ENCODE data around the gene SENP1. TPM values are rescaled to one million over a fixed set of nuclear protein-coding genes. Genes with fewer than 3 reads are reported as not detected.

Gene SENP1
- total RNA-seq, 1 donor from 2014 or later, result 15.1 TPM

- Histone ChIP-seq H3K27ac (ENCODE audit: low read depth, low read length) (no peak overlapping the region), H3K4me3 (ENCODE audit: low read length in 3 of 3) (no peak overlapping the region), H3K4me1 (ENCODE audit: control insufficient read depth in 3 of 3, insufficient read depth in 3 of 3, low read length in 3 of 3) (no peaks in the 10 kb centered on the region), H3K27me3 (ENCODE audit: control insufficient read depth in 3 of 3, insufficient read depth in 3 of 3, low read length in 3 of 3) (no peaks in the 10 kb centered on the region), H3K36me3 (ENCODE audit: control insufficient read depth in 3 of 3, insufficient read depth in 3 of 3, low read length in 3 of 3) (peaks cover 13 to 36% (median 32%) of the 10 kb centered on the region in 3 donors), H3K9me3 (ENCODE audit: control insufficient read depth in 3 of 3, low read length in 3 of 3) (no peaks in the 10 kb centered on the region), H3K9ac (ENCODE audit: low read depth in 1 of 3, low read length in 3 of 3) (no peak overlapping the region)
Measured at GRCh38 chr12:48086327-48086726, 19.6 kb downstream of the SENP1 start.

- Histone ChIP-seq H3K9ac (ENCODE audit: low read depth in 1 of 3, low read length in 3 of 3) (no peak overlapping the region), H3K36me3 (ENCODE audit: control insufficient read depth in 3 of 3, insufficient read depth in 3 of 3, low read length in 3 of 3) (peaks cover 16 to 37% (median 34%) of the 10 kb centered on the region in 3 donors), H3K9me3 (ENCODE audit: control insufficient read depth in 3 of 3, low read length in 3 of 3) (no peaks in the 10 kb centered on the region), H3K27ac (ENCODE audit: low read depth, low read length) (no peak overlapping the region), H3K27me3 (ENCODE audit: control insufficient read depth in 3 of 3, insufficient read depth in 3 of 3, low read length in 3 of 3) (no peaks in the 10 kb centered on the region), H3K4me3 (ENCODE audit: low read length in 3 of 3) (no peak overlapping the region), H3K4me1 (ENCODE audit: control insufficient read depth in 3 of 3, insufficient read depth in 3 of 3, low read length in 3 of 3) (no peaks in the 10 kb centered on the region)
Measured at GRCh38 chr12:48084841-48085460, 20.9 kb downstream of the SENP1 start.

GRCh38 chr12:48084066-48084465, 21.8 kb downstream of the SENP1 start:
- Histone ChIP-seq H3K27me3 (ENCODE audit: control insufficient read depth in 3 of 3, insufficient read depth in 3 of 3, low read length in 3 of 3) (no peaks in the 10 kb centered on the region), H3K9ac (ENCODE audit: low read depth in 1 of 3, low read length in 3 of 3) (no peak overlapping the region), H3K36me3 (ENCODE audit: control insufficient read depth in 3 of 3, insufficient read depth in 3 of 3, low read length in 3 of 3) (peaks cover 15 to 35% (median 32%) of the 10 kb centered on the region in 3 donors), H3K4me3 (ENCODE audit: low read length in 3 of 3) (no peak overlapping the region), H3K27ac (ENCODE audit: low read depth, low read length) (no peak overlapping the region), H3K9me3 (ENCODE audit: control insufficient read depth in 3 of 3, low read length in 3 of 3) (no peaks in the 10 kb centered on the region), H3K4me1 (ENCODE audit: control insufficient read depth in 3 of 3, insufficient read depth in 3 of 3, low read length in 3 of 3) (no peaks in the 10 kb centered on the region)

- H3K9me3 ChIP-seq (ENCODE audit: control insufficient read depth in 3 of 3, low read length in 3 of 3), result no peaks in the 10 kb centered on the region
- H3K4me3 ChIP-seq (ENCODE audit: low read length in 3 of 3), result no peak overlapping the region
- no peak overlapping the region for H3K9ac ChIP-seq (ENCODE audit: low read depth in 1 of 3, low read length in 3 of 3)
- H3K27me3 ChIP-seq (ENCODE audit: control insufficient read depth in 3 of 3, insufficient read depth in 3 of 3, low read length in 3 of 3), result no peaks in the 10 kb centered on the region
- H3K4me1 ChIP-seq (ENCODE audit: control insufficient read depth in 3 of 3, insufficient read depth in 3 of 3, low read length in 3 of 3), result no peaks in the 10 kb centered on the region
- H3K36me3 ChIP-seq (ENCODE audit: control insufficient read depth in 3 of 3, insufficient read depth in 3 of 3, low read length in 3 of 3), result peaks cover 7 to 25% (median 15%) of the 10 kb centered on the region in 3 donors
- no peak overlapping the region for H3K27ac ChIP-seq (ENCODE audit: low read depth, low read length)
Measured at GRCh38 chr12:48080821-48081220, 25.1 kb downstream of the SENP1 start.

- peaks cover 7 to 24% (median 15%) of the 10 kb centered on the region in 3 donors for H3K36me3 ChIP-seq (ENCODE audit: control insufficient read depth in 3 of 3, insufficient read depth in 3 of 3, low read length in 3 of 3)
- no peak overlapping the region for H3K27ac ChIP-seq (ENCODE audit: low read depth, low read length)
- no peaks in the 10 kb centered on the region for H3K9me3 ChIP-seq (ENCODE audit: control insufficient read depth in 3 of 3, low read length in 3 of 3)
- H3K9ac ChIP-seq (ENCODE audit: low read depth in 1 of 3, low read length in 3 of 3), result no peak overlapping the region
- H3K4me3 ChIP-seq (ENCODE audit: low read length in 3 of 3), result no peak overlapping the region
- no peaks in the 10 kb centered on the region for H3K4me1 ChIP-seq (ENCODE audit: control insufficient read depth in 3 of 3, insufficient read depth in 3 of 3, low read length in 3 of 3)
- H3K27me3 ChIP-seq (ENCODE audit: control insufficient read depth in 3 of 3, insufficient read depth in 3 of 3, low read length in 3 of 3), result no peaks in the 10 kb centered on the region
Measured at GRCh38 chr12:48080285-48080684, 25.6 kb downstream of the SENP1 start.

- Histone ChIP-seq H3K9ac (ENCODE audit: low read depth in 1 of 3, low read length in 3 of 3) (no peak overlapping the region), H3K27ac (ENCODE audit: low read depth, low read length) (no peak overlapping the region), H3K27me3 (ENCODE audit: control insufficient read depth in 3 of 3, insufficient read depth in 3 of 3, low read length in 3 of 3) (no peaks in the 10 kb centered on the region), H3K36me3 (ENCODE audit: control insufficient read depth in 3 of 3, insufficient read depth in 3 of 3, low read length in 3 of 3) (peaks cover 3 to 27% (median 17%) of the 10 kb centered on the region in 3 donors), H3K9me3 (ENCODE audit: control insufficient read depth in 3 of 3, low read length in 3 of 3) (no peaks in the 10 kb centered on the region), H3K4me1 (ENCODE audit: control insufficient read depth in 3 of 3, insufficient read depth in 3 of 3, low read length in 3 of 3) (no peaks in the 10 kb centered on the region), H3K4me3 (ENCODE audit: low read length in 3 of 3) (no peak overlapping the region)
Measured at GRCh38 chr12:48078901-48079300, 27.0 kb downstream of the SENP1 start.

- H3K27me3 ChIP-seq (ENCODE audit: control insufficient read depth in 3 of 3, insufficient read depth in 3 of 3, low read length in 3 of 3), result no peaks in the 10 kb centered on the region
- H3K36me3 ChIP-seq (ENCODE audit: control insufficient read depth in 3 of 3, insufficient read depth in 3 of 3, low read length in 3 of 3), result peaks cover 7 to 26% (median 22%) of the 10 kb centered on the region in 3 donors
- H3K27ac ChIP-seq (ENCODE audit: low read depth, low read length), result no peak overlapping the region
- H3K4me1 ChIP-seq (ENCODE audit: control insufficient read depth in 3 of 3, insufficient read depth in 3 of 3, low read length in 3 of 3), result no peaks in the 10 kb centered on the region
- H3K9me3 ChIP-seq (ENCODE audit: control insufficient read depth in 3 of 3, low read length in 3 of 3), result no peaks in the 10 kb centered on the region
- no peak overlapping the region for H3K4me3 ChIP-seq (ENCODE audit: low read length in 3 of 3)
- no peak overlapping the region for H3K9ac ChIP-seq (ENCODE audit: low read depth in 1 of 3, low read length in 3 of 3)
Measured at GRCh38 chr12:48077111-48077510, 28.8 kb downstream of the SENP1 start.

- H3K27ac ChIP-seq (ENCODE audit: low read depth, low read length), result no peak overlapping the region
- no peaks in the 10 kb centered on the region for H3K4me1 ChIP-seq (ENCODE audit: control insufficient read depth in 3 of 3, insufficient read depth in 3 of 3, low read length in 3 of 3)
- H3K36me3 ChIP-seq (ENCODE audit: control insufficient read depth in 3 of 3, insufficient read depth in 3 of 3, low read length in 3 of 3), result peaks cover 11 to 27% (median 25%) of the 10 kb centered on the region in 3 donors
Measured at GRCh38 chr12:48075832-48076231, 30.0 kb downstream of the SENP1 start.

GRCh38 chr12:48074266-48074665, 31.6 kb downstream of the SENP1 start:
- H3K9ac ChIP-seq (ENCODE audit: low read depth in 1 of 3, low read length in 3 of 3), result no peak overlapping the region
- H3K4me3 ChIP-seq (ENCODE audit: low read length in 3 of 3), result no peak overlapping the region
- peaks cover 15 to 39% (median 34%) of the 10 kb centered on the region in 3 donors for H3K36me3 ChIP-seq (ENCODE audit: control insufficient read depth in 3 of 3, insufficient read depth in 3 of 3, low read length in 3 of 3)
- no peaks in the 10 kb centered on the region for H3K4me1 ChIP-seq (ENCODE audit: control insufficient read depth in 3 of 3, insufficient read depth in 3 of 3, low read length in 3 of 3)
- no peak overlapping the region for H3K27ac ChIP-seq (ENCODE audit: low read depth, low read length)
- H3K9me3 ChIP-seq (ENCODE audit: control insufficient read depth in 3 of 3, low read length in 3 of 3), result no peaks in the 10 kb centered on the region
- no peaks in the 10 kb centered on the region for H3K27me3 ChIP-seq (ENCODE audit: control insufficient read depth in 3 of 3, insufficient read depth in 3 of 3, low read length in 3 of 3)

More at GRCh38 chr12:48075832-48076231, 30.0 kb downstream of the SENP1 start:
- H3K9me3 ChIP-seq (ENCODE audit: control insufficient read depth in 3 of 3, low read length in 3 of 3), result no peaks in the 10 kb centered on the region
- no peak overlapping the region for H3K9ac ChIP-seq (ENCODE audit: low read depth in 1 of 3, low read length in 3 of 3)
- no peaks in the 10 kb centered on the region for H3K27me3 ChIP-seq (ENCODE audit: control insufficient read depth in 3 of 3, insufficient read depth in 3 of 3, low read length in 3 of 3)
- no peak overlapping the region for H3K4me3 ChIP-seq (ENCODE audit: low read length in 3 of 3)

- Histone ChIP-seq H3K27ac (ENCODE audit: low read depth, low read length) (no peak overlapping the region), H3K9ac (ENCODE audit: low read depth in 1 of 3, low read length in 3 of 3) (no peak overlapping the region), H3K4me3 (ENCODE audit: low read length in 3 of 3) (no peak overlapping the region), H3K36me3 (ENCODE audit: control insufficient read depth in 3 of 3, insufficient read depth in 3 of 3, low read length in 3 of 3) (peaks cover 16 to 46% (median 36%) of the 10 kb centered on the region in 3 donors), H3K4me1 (ENCODE audit: control insufficient read depth in 3 of 3, insufficient read depth in 3 of 3, low read length in 3 of 3) (no peaks in the 10 kb centered on the region), H3K27me3 (ENCODE audit: control insufficient read depth in 3 of 3, insufficient read depth in 3 of 3, low read length in 3 of 3) (no peaks in the 10 kb centered on the region), H3K9me3 (ENCODE audit: control insufficient read depth in 3 of 3, low read length in 3 of 3) (no peaks in the 10 kb centered on the region)
Measured at GRCh38 chr12:48072266-48072665, 33.6 kb downstream of the SENP1 start.

All from skeletal muscle tissue (tissue), 4 donors.